WTC11 (cell line): ENCODE measurements around the gene PRND. TPM values are rescaled to one million over a fixed set of nuclear protein-coding genes. Genes with fewer than 3 reads are reported as not detected.

Source experiments
- ATAC-seq: fragments of 200-7000 bp; cut with Tn5 transposase; 2 replicates; pipeline ENCODE4 v1.10.0; 2021; ENCODE audit warnings: mild to moderate bottlenecking, moderate library complexity
- CTCF ChIA-PET: fragments of 300-600 bp; sonication (Branson Sonifier 250); formaldehyde crosslinking; loops from one replicate; lab custom pipeline; 2021; ENCODE audit warnings: antibody characterized with exemption; lab: Charles Lee
- POLR2A ChIA-PET: fragments of 350-600 bp; sonication (Branson Sonifier 250); formaldehyde crosslinking; loops from one replicate; lab custom pipeline; 2021; ENCODE audit warnings: antibody characterized with exemption; lab: Charles Lee
- DNase-seq: peaks from one replicate; pipeline ENCODE4 v3.0.0; 2021; ENCODE audit warnings: low spot score
- H3K27ac Mint-ChIP-seq: 2 replicates; pipeline ENCODE4 v1.8.0; 2021; ENCODE audit warnings: mixed read lengths
- H3K27me3 Mint-ChIP-seq: 2 replicates; pipeline ENCODE4 v1.8.0; 2021; ENCODE audit warnings: low read depth, mild to moderate bottlenecking, moderate library complexity, mixed read lengths
- H3K36me3 Mint-ChIP-seq: 2 replicates; pipeline ENCODE4 v1.8.0; 2021; ENCODE audit warnings: mixed read lengths
- H3K4me1 Mint-ChIP-seq: 2 replicates; pipeline ENCODE4 v1.8.0; 2022; ENCODE audit warnings: mixed read lengths
- H3K4me3 Mint-ChIP-seq: 2 replicates; pipeline ENCODE4 v1.8.0; 2021; ENCODE audit warnings: mild to moderate bottlenecking, moderate library complexity, mixed read lengths
- H3K9me3 Mint-ChIP-seq: 2 replicates; pipeline ENCODE4 v1.8.0; 2021; ENCODE audit warnings: mixed read lengths
- ARID4B ChIP-seq: sonication (generic); formaldehyde crosslinking; IDR thresholded peaks from 2 replicates; pipeline ENCODE4 v1.8.0; 2023; ENCODE audit warnings: missing genetic modification reagents, mild to moderate bottlenecking, borderline replicate concordance
- ATF3 ChIP-seq: sonication (generic); formaldehyde crosslinking; conservative IDR thresholded peaks from 2 replicates; pipeline ENCODE4 v1.8.1; 2022; ENCODE audit warnings: mild to moderate bottlenecking, missing genetic modification reagents
- GABPB1 ChIP-seq: sonication (generic); formaldehyde crosslinking; IDR thresholded peaks from 2 replicates; pipeline ENCODE4 v1.8.1; 2023; ENCODE audit warnings: mild to moderate bottlenecking, missing genetic modification reagents
- HMGXB4 ChIP-seq: sonication (generic); formaldehyde crosslinking; IDR thresholded peaks from 2 replicates; pipeline ENCODE4 v1.8.1; 2023; ENCODE audit warnings: mild to moderate bottlenecking, moderate library complexity, missing genetic modification reagents
- MAX ChIP-seq: sonication (generic); formaldehyde crosslinking; IDR thresholded peaks from 2 replicates; pipeline ENCODE4 v1.8.0; 2022; ENCODE audit warnings: mild to moderate bottlenecking, missing genetic modification reagents
- OVOL2 ChIP-seq: fragments of 250-450 bp; sonication (Bioruptor Pico); IDR thresholded peaks from 2 replicates; pipeline ENCODE4 v1.9.0; 2021; ENCODE audit warnings: mild to moderate bottlenecking, borderline replicate concordance
- RORB ChIP-seq: fragments of 250-450 bp; sonication (Bioruptor Pico); IDR thresholded peaks from 2 replicates; pipeline ENCODE4 v1.9.0; 2021; ENCODE audit warnings: mild to moderate bottlenecking
- SP1 ChIP-seq: sonication (generic); formaldehyde crosslinking; conservative IDR thresholded peaks from 2 replicates; pipeline ENCODE4 v1.8.1; 2022; ENCODE audit warnings: missing genetic modification reagents
- ZNF121 ChIP-seq: sonication (generic); formaldehyde crosslinking; IDR thresholded peaks from 2 replicates; pipeline ENCODE4 v1.8.0; 2023; ENCODE audit warnings: missing genetic modification reagents
- ZNF281 ChIP-seq: sonication (generic); formaldehyde crosslinking; IDR thresholded peaks from 2 replicates; pipeline ENCODE4 v1.8.0; 2023; ENCODE audit warnings: mild to moderate bottlenecking, missing genetic modification reagents
- ZNF396 ChIP-seq: fragments of 250-450 bp; sonication (Bioruptor Pico); IDR thresholded peaks from 2 replicates; pipeline ENCODE4 v1.8.0; 2021; ENCODE audit warnings: mild to moderate bottlenecking, moderate library complexity, borderline replicate concordance
- ZNF416 ChIP-seq: fragments of 250-450 bp; sonication (Bioruptor Pico); IDR thresholded peaks from 2 replicates; pipeline ENCODE4 v1.9.0; 2021; ENCODE audit warnings: mild to moderate bottlenecking, inconsistent platforms
- total RNA-seq: library from RNA; stranded (reverse); gene quantifications from 3 replicates; pipeline ENCODE4 v1.2.3, GENCODE V29; 2021

PRND gene
- total RNA-seq, 1 experiment from 2014 or later = 0.04 TPM

- TF ChIP-seq GABPB1 (no peak), MAX (CRISPR knock-in tag) (no peak), RORB (CRISPR knock-in tag) (no peak), OVOL2 (no peak), ZNF396 (no peak), ZNF416 (CRISPR knock-in tag) (no peak), HMGXB4 (CRISPR knock-in tag) (no peak), ATF3 (CRISPR knock-in tag) (no peak)
- TF ChIP-seq, all 79 proteins: peak for 0
These were observed 30.0 kb upstream of the PRND start (continued) for GRCh38 chr20:4691753-4692152.

GRCh38 chr20:4694076-4694475 is 27.6 kb upstream of the PRND start:
- H3K4me3 Mint-ChIP-seq = no peak overlapping the region

GRCh38 chr20:4697189-4697830 is 24.4 kb upstream of the PRND start:
- DNase-seq (no peak), ATAC-seq (peak; percentile 73)
- Mint-ChIP-seq H3K4me1 (peaks cover 23% of the 10 kb centered on the region), H3K27ac (peak overlapping the region; percentile 15), H3K4me3 (no peak overlapping the region; the same call in 1 of the 2 replicates), H3K27me3 (no peaks in the 10 kb centered on the region), H3K36me3 (peaks cover 7% of the 10 kb centered on the region), H3K9me3 (no peaks in the 10 kb centered on the region)
- ChIA-PET POLR2A (interaction anchor here (0.6 kb wide), 1 partner anchor 14 kb away, joined by 3 read pairs; no protein-coding TSS in a partner anchor), CTCF (interaction anchor here (0.6 to 1.5 kb wide), 2 partner anchors 43 to 84 kb away, joined by 3 read pairs; no protein-coding TSS in a partner anchor)
- TF ChIP-seq ZNF121 (CRISPR knock-in tag) (peak; percentile 32; the same call in 1 of the 2 replicates), ARID4B (CRISPR knock-in tag) (no peak), SP1 (CRISPR knock-in tag) (peak; percentile 44; the same call in 1 of the 2 replicates)

More at GRCh38 chr20:4694076-4694475, 27.6 kb upstream of the PRND start:
- Mint-ChIP-seq H3K4me1 (peaks cover 23% of the 10 kb centered on the region), H3K9me3 (no peaks in the 10 kb centered on the region), H3K27ac (no peak overlapping the region)
- POLR2A ChIA-PET = no interaction called here
- no peak for ATAC-seq
- DNase-seq = no peak
- TF ChIP-seq ZNF121 (CRISPR knock-in tag) (peak; percentile 83; the same call in 1 of the 2 replicates), ZNF281 (no peak)
- TF ChIP-seq, all 79 proteins: peak for 1
- Mint-ChIP-seq H3K27me3 (no peaks in the 10 kb centered on the region), H3K36me3 (no peaks in the 10 kb centered on the region)
- CTCF ChIA-PET = interaction anchor here (0.5 kb wide), 1 partner anchor 26 kb away, joined by 3 read pairs; no protein-coding TSS in a partner anchor
